Measurements from ENCODE around the gene PRR14.
A peak's percentile ranks its signal among the peaks of the same experiment; 100 is the strongest.

DNA sequence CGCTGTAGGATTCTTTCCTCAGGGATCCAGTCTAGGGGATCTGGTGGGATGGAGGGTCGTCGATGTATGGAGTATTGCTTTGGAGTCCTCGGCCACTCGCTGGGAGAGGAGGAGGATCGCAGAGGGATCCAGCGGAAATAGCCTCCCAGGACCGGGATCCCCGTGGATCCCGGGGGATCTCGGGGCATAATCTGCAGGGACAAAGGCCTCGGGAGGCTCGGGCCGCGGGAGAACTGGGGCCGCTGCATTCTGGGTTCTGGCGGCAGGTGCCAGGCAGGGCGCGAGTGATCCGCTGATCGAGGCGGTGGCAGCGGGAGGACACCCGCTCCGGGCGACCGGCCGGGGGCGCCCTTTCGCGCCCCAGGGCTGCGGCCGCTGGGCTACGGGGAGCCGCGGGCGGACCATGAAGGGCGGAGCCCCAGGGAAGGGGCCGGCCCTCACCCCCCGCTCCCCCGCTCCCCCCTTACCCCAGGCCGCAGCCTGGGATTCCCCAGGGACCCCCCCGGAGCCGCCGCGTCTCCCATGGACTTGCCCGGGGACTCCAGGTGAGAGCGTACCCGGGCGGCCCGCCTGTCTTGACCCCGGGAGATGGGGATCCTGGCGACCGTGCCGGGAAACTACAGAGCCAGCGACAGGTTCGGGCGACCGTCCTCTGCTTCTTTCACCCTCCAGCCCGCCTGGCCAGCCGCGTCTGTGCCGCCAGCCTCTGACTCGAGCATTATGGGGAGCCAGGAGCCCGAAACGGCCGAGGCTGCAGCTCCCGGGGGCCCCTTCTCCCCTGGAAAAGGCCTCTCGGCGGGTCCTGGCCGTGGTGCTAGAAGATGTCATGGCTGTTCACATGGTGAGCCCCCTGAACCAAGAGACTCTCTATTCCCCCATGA is 604 bp downstream of the PRR14 start:
- TF ChIP-seq, protein P1, sequence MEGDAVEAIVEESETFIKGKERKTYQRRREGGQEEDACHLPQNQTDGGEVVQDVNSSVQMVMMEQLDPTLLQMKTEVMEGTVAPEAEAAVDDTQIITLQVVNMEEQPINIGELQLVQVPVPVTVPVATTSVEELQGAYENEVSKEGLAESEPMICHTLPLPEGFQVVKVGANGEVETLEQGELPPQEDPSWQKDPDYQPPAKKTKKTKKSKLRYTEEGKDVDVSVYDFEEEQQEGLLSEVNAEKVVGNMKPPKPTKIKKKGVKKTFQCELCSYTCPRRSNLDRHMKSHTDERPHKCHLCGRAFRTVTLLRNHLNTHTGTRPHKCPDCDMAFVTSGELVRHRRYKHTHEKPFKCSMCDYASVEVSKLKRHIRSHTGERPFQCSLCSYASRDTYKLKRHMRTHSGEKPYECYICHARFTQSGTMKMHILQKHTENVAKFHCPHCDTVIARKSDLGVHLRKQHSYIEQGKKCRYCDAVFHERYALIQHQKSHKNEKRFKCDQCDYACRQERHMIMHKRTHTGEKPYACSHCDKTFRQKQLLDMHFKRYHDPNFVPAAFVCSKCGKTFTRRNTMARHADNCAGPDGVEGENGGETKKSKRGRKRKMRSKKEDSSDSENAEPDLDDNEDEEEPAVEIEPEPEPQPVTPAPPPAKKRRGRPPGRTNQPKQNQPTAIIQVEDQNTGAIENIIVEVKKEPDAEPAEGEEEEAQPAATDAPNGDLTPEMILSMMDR (conservative IDR thresholded peaks at IDR 0.05; ENCODE audit: low read length) = peak; percentile 70
- no peak for TF ChIP-seq EZH2phosphoT487 (IDR thresholded peaks at IDR 0.05; ENCODE audit: borderline replicate concordance)

Data from Loucy (cell line).